Panc1 (cell line): ENCODE measurements around the gene CCNK. TPM values are rescaled to one million over a fixed set of nuclear protein-coding genes. Genes with fewer than 3 reads are reported as not detected.

Experiments used
- ATAC-seq: fragments of 200-7000 bp; cut with Tn5 transposase; 2 replicates; pipeline ENCODE4 v1.9.1; 2020; ENCODE audit warnings: mild to moderate bottlenecking, moderate library complexity
- BruUV-seq: library from RNA; stranded (reverse); fragments of 400-500 nt; replicated peaks from 2 replicates; lab custom pipeline; 2021; lab: Mats Ljungman, UMichigan
- CTCF ChIA-PET: fragments of 300-600 bp; sonication (Branson Sonifier 250); formaldehyde crosslinking; loops from one replicate; lab custom pipeline; 2022; ENCODE audit warnings: antibody characterized with exemption; lab: Charles Lee
- POLR2A ChIA-PET: fragments of 300-600 bp; sonication (Branson Sonifier 250); formaldehyde crosslinking; loops from one replicate; lab custom pipeline; 2022; ENCODE audit warnings: antibody characterized with exemption; lab: Charles Lee
- DNase-seq: peaks from one replicate; pipeline ENCODE4 v3.0.0-alpha.2; 2010; ENCODE audit warnings: low read depth, low spot score
- H3K27ac ChIP-seq: 2 replicates; pipeline ENCODE4 v1.5.1; 2011; ENCODE audit warnings: mild to moderate bottlenecking, low read length, inconsistent platforms
- H3K27me3 ChIP-seq: fragments of 200-500 bp; sonication (Bioruptor generic); 2 replicates; pipeline ENCODE4 v1.6.0; 2014; ENCODE audit warnings: low read length, inconsistent platforms; ENCODE audit not compliant: control insufficient read depth, insufficient read depth
- H3K36me3 ChIP-seq: fragments of 200-500 bp; sonication (Bioruptor generic); 2 replicates; pipeline ENCODE4 v1.5.1; 2014; ENCODE audit warnings: inconsistent platforms, mild to moderate bottlenecking, low read length, moderate library complexity; ENCODE audit not compliant: control insufficient read depth, insufficient read depth
- H3K4me1 ChIP-seq: 2 replicates; pipeline ENCODE4 v1.5.1; 2011; ENCODE audit warnings: inconsistent platforms, mild to moderate bottlenecking, low read length, moderate library complexity; ENCODE audit not compliant: control insufficient read depth, insufficient read depth
- H3K4me3 ChIP-seq, 2 experiments: 2 replicates each; pipeline ENCODE4 v1.5.1; 2011 to 2012; ENCODE audit warnings: low read depth in 2 of 2, low read length in 2 of 2, mild to moderate bottlenecking in 2 of 2, inconsistent platforms in 1 of 2, moderate library complexity in 1 of 2
- H3K9me3 ChIP-seq: fragments of 200-500 bp; sonication (Bioruptor generic); 2 replicates; pipeline ENCODE4 v1.5.1; 2014; ENCODE audit warnings: low read depth, mild to moderate bottlenecking, inconsistent platforms, low read length, moderate library complexity; ENCODE audit not compliant: control insufficient read depth, insufficient read depth
- POLR2AphosphoS5 ChIP-seq: IDR thresholded peaks from 2 replicates; pipeline ENCODE4 v1.6.1; 2012; ENCODE audit warnings: mild to moderate bottlenecking, low read depth, low read length, moderate library complexity
- SIN3A ChIP-seq: IDR thresholded peaks from 2 replicates; pipeline ENCODE4 v1.6.1; 2012; ENCODE audit warnings: low read depth, mild to moderate bottlenecking, low read length, moderate library complexity, borderline replicate concordance; ENCODE audit not compliant: insufficient read depth
- TCF7L2 ChIP-seq: IDR thresholded peaks from 2 replicates; pipeline ENCODE4 v1.6.1; 2011; ENCODE audit warnings: mild to moderate bottlenecking, low read depth, low read length, inconsistent platforms
- in situ Hi-C: cut with HindIII; loops from 2 replicates; pipeline ENCODE4 v1.10.0; 2016; ENCODE audit warnings: low sequenced_read_pairs, low pct_unique_long_range_greater_than_20kb
- intact Hi-C: fragments of 100-400 bp; cut with micrococcal nuclease; formaldehyde crosslinking; loops from one replicate; pipeline ENCODE4 v1.10.0; 2022; ENCODE audit not compliant: unreplicated experiment
- total RNA-seq: library from RNA; stranded (reverse); gene quantifications from one replicate; pipeline ENCODE4 v1.2.1, GENCODE V29; 2021; ENCODE audit not compliant: unreplicated experiment
- TF ChIP-seq, protein P1 (sequence below): fragments of 450-650 bp; IDR thresholded peaks from 2 replicates; pipeline ENCODE4 v1.5.1; 2017; ENCODE audit warnings: mild to moderate bottlenecking
- TF ChIP-seq, protein P2 (sequence below), 2 experiments: IDR thresholded peaks; 2 replicates each; pipeline ENCODE4 v1.6.1; 2011 to 2012; ENCODE audit warnings: low read depth in 2 of 2, control low read depth in 1 of 2, low read length in 1 of 2, mild to moderate bottlenecking in 1 of 2, moderate library complexity in 1 of 2; ENCODE audit not compliant: insufficient read depth in 1 of 2

The CCNK gene
- total RNA-seq, 1 experiment from 2014 or later = 47.8 TPM

DNA sequence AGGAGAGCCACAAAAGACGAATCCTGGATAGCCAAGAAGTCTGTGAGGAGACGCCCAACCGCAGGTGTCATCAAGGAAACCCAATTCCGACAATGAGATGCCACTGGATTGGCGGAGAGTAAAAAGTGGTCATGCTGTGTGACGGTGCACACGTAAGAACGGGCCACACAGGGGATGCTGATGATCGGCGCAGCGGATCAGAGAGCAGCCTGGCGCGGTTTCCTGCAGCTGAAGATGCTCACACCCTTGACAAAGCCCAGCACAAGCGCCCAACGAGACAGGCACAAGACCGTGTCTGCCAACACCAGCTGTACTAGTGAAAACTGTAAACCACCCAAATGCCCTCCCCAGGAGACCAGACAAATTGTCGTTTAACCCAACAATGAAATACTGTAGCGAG, 67.0 kb downstream of the CCNK start:
- intact Hi-C loops = no loop called here
- ATAC-seq (no peak), DNase-seq (no peak)
- ChIA-PET CTCF (no interaction called here), POLR2A (no interaction called here)
- H3K27ac ChIP-seq = no peak overlapping the region
- in situ Hi-C loops = no loop called here
- no peak for TF ChIP-seq POLR2AphosphoS5
- no peak for TF ChIP-seq TCF7L2
- H3K27me3 ChIP-seq = no peaks in the 10 kb centered on the region
- H3K36me3 ChIP-seq = no peaks in the 10 kb centered on the region
- no peak overlapping the region for H3K4me3 ChIP-seq
- H3K9me3 ChIP-seq = no peaks in the 10 kb centered on the region
- BruUV-seq = no TSS peak
- H3K4me1 ChIP-seq = peaks cover 63% of the 10 kb centered on the region

DNA sequence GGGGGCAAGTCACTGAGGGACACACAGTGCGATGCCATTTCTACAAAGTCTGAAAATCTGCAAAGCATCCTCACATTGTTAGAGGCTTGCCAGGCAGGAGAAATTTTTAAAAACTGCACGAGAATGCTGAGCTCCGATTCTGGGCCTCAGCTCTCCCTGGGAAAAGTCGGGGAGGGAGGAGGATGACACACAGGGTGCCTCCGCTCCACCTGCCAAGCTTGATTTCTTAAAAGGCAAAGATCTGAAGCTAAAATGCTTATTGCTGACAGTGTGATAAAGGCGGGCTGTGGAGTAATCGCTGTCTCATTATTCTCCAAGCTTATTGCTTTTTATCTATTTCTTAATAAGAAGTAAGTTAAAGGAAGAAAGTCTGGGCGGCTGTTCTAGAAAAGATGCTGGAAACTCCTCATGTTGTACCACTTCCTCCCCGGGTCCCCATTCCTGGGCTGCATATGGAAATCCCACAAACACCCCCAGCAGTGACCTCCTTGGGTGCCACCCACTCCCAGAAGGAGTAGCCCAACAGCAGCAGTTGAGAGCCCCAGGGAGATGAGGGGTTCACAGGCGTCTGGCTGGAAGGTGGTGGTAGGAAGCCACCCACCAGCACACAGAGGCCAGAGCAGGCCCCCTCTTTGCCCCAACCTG, 67.8 kb downstream of the CCNK start:
- no peak for ATAC-seq
- intact Hi-C loops = no loop called here
- Histone ChIP-seq H3K36me3 (no peaks in the 10 kb centered on the region), H3K4me1 (peaks cover 61% of the 10 kb centered on the region), H3K9me3 (no peaks in the 10 kb centered on the region), H3K27ac (no peak overlapping the region; the same call in 1 of the 2 replicates), H3K4me3 (no peak overlapping the region), H3K27me3 (no peaks in the 10 kb centered on the region)
- TF ChIP-seq, protein P1, sequence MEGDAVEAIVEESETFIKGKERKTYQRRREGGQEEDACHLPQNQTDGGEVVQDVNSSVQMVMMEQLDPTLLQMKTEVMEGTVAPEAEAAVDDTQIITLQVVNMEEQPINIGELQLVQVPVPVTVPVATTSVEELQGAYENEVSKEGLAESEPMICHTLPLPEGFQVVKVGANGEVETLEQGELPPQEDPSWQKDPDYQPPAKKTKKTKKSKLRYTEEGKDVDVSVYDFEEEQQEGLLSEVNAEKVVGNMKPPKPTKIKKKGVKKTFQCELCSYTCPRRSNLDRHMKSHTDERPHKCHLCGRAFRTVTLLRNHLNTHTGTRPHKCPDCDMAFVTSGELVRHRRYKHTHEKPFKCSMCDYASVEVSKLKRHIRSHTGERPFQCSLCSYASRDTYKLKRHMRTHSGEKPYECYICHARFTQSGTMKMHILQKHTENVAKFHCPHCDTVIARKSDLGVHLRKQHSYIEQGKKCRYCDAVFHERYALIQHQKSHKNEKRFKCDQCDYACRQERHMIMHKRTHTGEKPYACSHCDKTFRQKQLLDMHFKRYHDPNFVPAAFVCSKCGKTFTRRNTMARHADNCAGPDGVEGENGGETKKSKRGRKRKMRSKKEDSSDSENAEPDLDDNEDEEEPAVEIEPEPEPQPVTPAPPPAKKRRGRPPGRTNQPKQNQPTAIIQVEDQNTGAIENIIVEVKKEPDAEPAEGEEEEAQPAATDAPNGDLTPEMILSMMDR = no peak
- TF ChIP-seq POLR2AphosphoS5 = no peak
- no peak for TF ChIP-seq TCF7L2
- TF ChIP-seq SIN3A = no peak
- TF ChIP-seq, protein P2, sequence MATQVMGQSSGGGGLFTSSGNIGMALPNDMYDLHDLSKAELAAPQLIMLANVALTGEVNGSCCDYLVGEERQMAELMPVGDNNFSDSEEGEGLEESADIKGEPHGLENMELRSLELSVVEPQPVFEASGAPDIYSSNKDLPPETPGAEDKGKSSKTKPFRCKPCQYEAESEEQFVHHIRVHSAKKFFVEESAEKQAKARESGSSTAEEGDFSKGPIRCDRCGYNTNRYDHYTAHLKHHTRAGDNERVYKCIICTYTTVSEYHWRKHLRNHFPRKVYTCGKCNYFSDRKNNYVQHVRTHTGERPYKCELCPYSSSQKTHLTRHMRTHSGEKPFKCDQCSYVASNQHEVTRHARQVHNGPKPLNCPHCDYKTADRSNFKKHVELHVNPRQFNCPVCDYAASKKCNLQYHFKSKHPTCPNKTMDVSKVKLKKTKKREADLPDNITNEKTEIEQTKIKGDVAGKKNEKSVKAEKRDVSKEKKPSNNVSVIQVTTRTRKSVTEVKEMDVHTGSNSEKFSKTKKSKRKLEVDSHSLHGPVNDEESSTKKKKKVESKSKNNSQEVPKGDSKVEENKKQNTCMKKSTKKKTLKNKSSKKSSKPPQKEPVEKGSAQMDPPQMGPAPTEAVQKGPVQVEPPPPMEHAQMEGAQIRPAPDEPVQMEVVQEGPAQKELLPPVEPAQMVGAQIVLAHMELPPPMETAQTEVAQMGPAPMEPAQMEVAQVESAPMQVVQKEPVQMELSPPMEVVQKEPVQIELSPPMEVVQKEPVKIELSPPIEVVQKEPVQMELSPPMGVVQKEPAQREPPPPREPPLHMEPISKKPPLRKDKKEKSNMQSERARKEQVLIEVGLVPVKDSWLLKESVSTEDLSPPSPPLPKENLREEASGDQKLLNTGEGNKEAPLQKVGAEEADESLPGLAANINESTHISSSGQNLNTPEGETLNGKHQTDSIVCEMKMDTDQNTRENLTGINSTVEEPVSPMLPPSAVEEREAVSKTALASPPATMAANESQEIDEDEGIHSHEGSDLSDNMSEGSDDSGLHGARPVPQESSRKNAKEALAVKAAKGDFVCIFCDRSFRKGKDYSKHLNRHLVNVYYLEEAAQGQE (IDR thresholded peaks at IDR 0.05; ENCODE audit: insufficient read depth in 1 of 2, low read depth in 2 of 2, low read length in 1 of 2) = no peak
- POLR2A ChIA-PET = no interaction called here
- CTCF ChIA-PET = no interaction called here
- no peak for DNase-seq
- in situ Hi-C loops = no loop called here
- BruUV-seq = no TSS peak

DNA sequence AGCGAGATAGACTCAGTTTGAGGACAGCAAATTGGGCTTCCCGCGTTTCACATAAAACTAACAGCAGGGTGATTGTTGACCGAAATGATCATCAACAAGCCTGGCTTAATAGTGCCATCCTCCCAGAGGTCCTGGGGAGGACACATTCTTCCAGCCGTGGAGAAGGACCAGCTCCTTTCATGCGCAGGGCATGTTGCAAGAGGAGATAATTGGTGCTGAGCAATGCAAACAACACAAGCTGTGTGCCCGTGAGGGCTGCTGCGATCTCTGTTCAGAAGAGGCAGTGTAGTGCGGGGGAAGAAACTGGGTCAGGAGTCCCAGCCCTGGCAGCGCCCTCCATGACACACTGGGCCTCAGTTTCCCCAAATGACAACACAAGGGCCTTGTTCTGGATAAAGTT, 68.5 kb downstream of the CCNK start:
- Histone ChIP-seq H3K27ac (0 out of 2 replicates have a peak overlapping the region, but pooled peaks have one; percentile 34), H3K4me1 (peaks cover 63% of the 10 kb centered on the region), H3K9me3 (no peaks in the 10 kb centered on the region), H3K27me3 (no peaks in the 10 kb centered on the region), H3K4me3 (no peak overlapping the region), H3K36me3 (no peaks in the 10 kb centered on the region)
- intact Hi-C loops = no loop called here
- ChIA-PET POLR2A (no interaction called here), CTCF (no interaction called here)
- no peak for DNase-seq
- BruUV-seq = no TSS peak
- in situ Hi-C loops = no loop called here
- TF ChIP-seq SIN3A (no peak), POLR2AphosphoS5 (no peak), TCF7L2 (no peak)
- TF ChIP-seq, protein P1 = no peak
- TF ChIP-seq, protein P2 (IDR thresholded peaks at IDR 0.05; ENCODE audit: insufficient read depth in 1 of 2, low read depth in 2 of 2, low read length in 1 of 2) = no peak
- ATAC-seq = no peak
